ENCODE results near the gene OPA1. TPM values are rescaled to one million over a fixed set of nuclear protein-coding genes. Genes with fewer than 3 reads are reported as not detected.

Gene OPA1
- total and polyA plus RNA-seq, 2 of the 13 experiments (the other 11 are each of a cell fraction or from before 2014, with no cell fraction given) = 26.7 to 78.5 TPM

DNA sequence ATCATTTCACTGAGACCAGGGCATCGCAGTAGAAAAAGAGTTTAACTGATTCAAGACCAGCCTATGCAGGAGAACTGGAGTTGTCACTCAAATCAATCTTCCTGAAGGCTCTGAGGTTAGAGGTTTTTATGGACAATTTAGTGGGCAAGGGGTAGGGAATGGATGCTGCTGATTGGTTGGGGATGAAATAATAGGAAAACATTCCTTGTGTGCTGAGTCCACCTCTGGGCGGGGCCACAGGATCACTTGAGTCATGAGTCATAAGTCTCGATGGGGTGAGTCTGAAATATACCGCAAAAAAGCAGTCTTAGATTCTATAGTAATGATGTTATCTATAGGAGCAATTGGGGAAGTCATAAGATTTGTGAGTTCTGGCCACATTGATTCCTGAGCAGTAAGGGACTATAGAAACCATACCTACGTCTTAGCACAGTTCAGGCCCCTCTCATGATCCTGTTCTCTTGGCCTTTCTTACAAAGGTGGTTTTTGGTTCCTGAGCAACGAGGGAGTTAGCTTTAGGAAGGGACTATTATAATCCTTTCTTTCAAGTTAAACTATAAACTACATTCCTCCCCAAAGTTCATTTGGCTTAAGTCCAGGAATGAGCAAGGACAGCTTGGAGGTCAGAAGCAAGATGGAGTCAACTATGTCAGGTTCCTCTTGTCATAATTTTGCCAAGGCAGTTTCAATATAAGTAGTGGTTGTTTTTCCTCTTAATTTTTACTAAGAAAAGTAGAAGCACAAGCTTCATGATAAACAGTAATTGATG is 2.7 kb upstream of the OPA1 start:
- Histone ChIP-seq H3K36me3 (replicated peaks in 1 of 2; ENCODE audit: control insufficient read depth in 1 of 2, insufficient read depth in 2 of 2, low read length in 2 of 2) (no peaks in the 10 kb centered on the region), H3K9me3 (ENCODE audit: low read length) (no peaks in the 10 kb centered on the region), H4K20me1 (ENCODE audit: insufficient read depth, low read length) (0 out of 2 replicates have a peak, but pooled peaks cover under 1% of the 10 kb centered on the region), H3K9ac (ENCODE audit: insufficient read depth, low read depth, low read length) (no peak overlapping the region), H3K27ac (ENCODE audit: extremely low read length, insufficient read depth, low read length) (no peak overlapping the region), H3K79me2 (ENCODE audit: insufficient read depth, low read length) (peaks cover 20% of the 10 kb centered on the region), H3K4me3 (replicated peaks in 1 of 3; ENCODE audit: insufficient read depth in 1 of 3, low read depth in 2 of 3, low read length in 3 of 3) (no peak overlapping the region), H3K4me1 (ENCODE audit: insufficient read depth, low read length) (peaks cover 29% of the 10 kb centered on the region), H3K27me3 (ENCODE audit: control insufficient read depth in 1 of 2, insufficient read depth in 2 of 2, low read length in 2 of 2) (peaks cover 0 to 5% of the 10 kb centered on the region in 2 experiments; a peak in 1 of 5 replicates), H3K4me2 (ENCODE audit: low read depth, low read length) (no peak overlapping the region), H2AFZ (ENCODE audit: low read length) (no peak overlapping the region)
- in situ Hi-C loops (cut with HindIII; ENCODE audit: extremely low pct_ligation_motif_present, low pct_unique_long_range_greater_than_20kb) (loop anchor here (25.0 kb wide), 1 partner anchor 678 kb away; the partner anchor contains the start of gene MB21D2), intact Hi-C loops (cut with micrococcal nuclease; ENCODE audit: unreplicated experiment) (loop anchor here (10.0 kb wide), 2 partner anchors 545 to 695 kb away; partner anchors contain the start of gene HES1)
- no peak for FAIRE-seq
- 71% methylated on average over 6 of the region's 6 CpGs for WGBS (ENCODE audit: low lambda C conversion rate)
- CTCF ChIA-PET (ENCODE audit: low intra/inter-chr PET ratio, low total read pairs) = no interaction called here
- POLR2A ChIA-PET = no interaction called here
- no peak for ATAC-seq
- no TSS peak for BruUV-seq (replicated peaks)
- no peak for DNase-seq (ENCODE audit: low spot score)
- TF ChIP-seq, protein P1, sequence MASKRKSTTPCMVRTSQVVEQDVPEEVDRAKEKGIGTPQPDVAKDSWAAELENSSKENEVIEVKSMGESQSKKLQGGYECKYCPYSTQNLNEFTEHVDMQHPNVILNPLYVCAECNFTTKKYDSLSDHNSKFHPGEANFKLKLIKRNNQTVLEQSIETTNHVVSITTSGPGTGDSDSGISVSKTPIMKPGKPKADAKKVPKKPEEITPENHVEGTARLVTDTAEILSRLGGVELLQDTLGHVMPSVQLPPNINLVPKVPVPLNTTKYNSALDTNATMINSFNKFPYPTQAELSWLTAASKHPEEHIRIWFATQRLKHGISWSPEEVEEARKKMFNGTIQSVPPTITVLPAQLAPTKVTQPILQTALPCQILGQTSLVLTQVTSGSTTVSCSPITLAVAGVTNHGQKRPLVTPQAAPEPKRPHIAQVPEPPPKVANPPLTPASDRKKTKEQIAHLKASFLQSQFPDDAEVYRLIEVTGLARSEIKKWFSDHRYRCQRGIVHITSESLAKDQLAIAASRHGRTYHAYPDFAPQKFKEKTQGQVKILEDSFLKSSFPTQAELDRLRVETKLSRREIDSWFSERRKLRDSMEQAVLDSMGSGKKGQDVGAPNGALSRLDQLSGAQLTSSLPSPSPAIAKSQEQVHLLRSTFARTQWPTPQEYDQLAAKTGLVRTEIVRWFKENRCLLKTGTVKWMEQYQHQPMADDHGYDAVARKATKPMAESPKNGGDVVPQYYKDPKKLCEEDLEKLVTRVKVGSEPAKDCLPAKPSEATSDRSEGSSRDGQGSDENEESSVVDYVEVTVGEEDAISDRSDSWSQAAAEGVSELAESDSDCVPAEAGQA (IDR thresholded peaks at IDR 0.05; ENCODE audit: low read depth) = no peak
- TF ChIP-seq, protein P1 (CRISPR knock-in tag; IDR thresholded peaks at IDR 0.05; ENCODE audit: borderline replicate concordance) = no peak
- no peak for TF ChIP-seq ZNF235 (CRISPR knock-in tag; IDR thresholded peaks at IDR 0.05; ENCODE audit: borderline replicate concordance)
- TF ChIP-seq NR2C2 (CRISPR knock-in tag; IDR thresholded peaks at IDR 0.05; ENCODE audit: borderline replicate concordance) = no peak
- TF ChIP-seq ZNF382 (CRISPR knock-in tag; IDR thresholded peaks at IDR 0.05; ENCODE audit: borderline replicate concordance) = no peak
- TF ChIP-seq PLRG1 (conservative IDR thresholded peaks at IDR 0.05) = no peak
- TF ChIP-seq AKNA (CRISPR knock-in tag; IDR thresholded peaks at IDR 0.05; ENCODE audit: borderline replicate concordance) = no peak
- TF ChIP-seq HOMEZ (CRISPR knock-in tag; IDR thresholded peaks at IDR 0.05; ENCODE audit: low read depth) = no peak
- TF ChIP-seq, protein P2, sequence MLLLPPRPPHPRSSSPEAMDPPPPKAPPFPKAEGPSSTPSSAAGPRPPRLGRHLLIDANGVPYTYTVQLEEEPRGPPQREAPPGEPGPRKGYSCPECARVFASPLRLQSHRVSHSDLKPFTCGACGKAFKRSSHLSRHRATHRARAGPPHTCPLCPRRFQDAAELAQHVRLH (CRISPR knock-in tag; IDR thresholded peaks at IDR 0.05; ENCODE audit: borderline replicate concordance, low read depth) = no peak
- TF ChIP-seq ZNF326 (CRISPR knock-in tag; IDR thresholded peaks at IDR 0.05; ENCODE audit: borderline replicate concordance) = no peak
